Activated CD4-positive, alpha-beta T cell treated with anti-CD3 and anti-CD28 coated beads, Interleukin-2, amount 50 U/mL, for 16 hours (primary cell): Measurements from ENCODE around the gene GUCA2B.

Experiments used
- DNase-seq: peaks from one replicate; pipeline ENCODE4 v3.0.0-alpha.2; 2020

The GUCA2B gene

DNA sequence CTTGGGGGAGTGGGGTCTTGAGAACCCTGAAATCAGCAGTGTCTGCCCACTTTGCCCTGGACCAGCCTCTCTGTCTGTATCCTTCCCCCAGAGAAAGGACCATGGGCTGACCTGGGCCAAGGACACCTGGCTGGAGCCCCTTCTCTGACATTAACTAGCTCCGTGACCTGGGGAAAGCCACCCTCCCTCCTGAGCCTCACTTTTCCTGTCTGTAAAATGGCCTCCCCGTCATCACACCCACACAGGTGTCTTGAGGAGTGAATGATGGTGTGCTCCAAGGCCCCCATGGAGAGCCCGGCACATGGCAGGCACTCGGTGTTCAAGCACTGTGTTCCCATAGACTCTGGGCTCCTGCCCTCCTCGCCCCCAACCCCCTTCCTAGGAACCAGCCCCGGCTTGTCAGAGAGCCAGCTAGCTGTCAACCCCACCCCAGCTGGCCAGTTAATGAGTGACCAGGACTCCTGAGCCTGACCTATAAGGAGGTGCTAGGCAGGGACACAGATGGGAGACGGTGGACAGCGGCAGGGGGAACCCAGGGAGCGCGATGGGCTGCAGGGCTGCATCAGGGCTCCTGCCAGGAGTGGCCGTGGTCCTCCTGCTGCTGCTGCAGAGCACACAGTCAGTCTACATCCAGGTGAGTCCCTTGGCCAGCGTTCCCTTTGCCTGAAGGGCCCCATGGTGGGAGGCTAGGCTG lies at the start of gene GUCA2B:
Gene GUCA2B, plus strand, starts transcription at position 504 of the 694 bp plus-strand sequence. Its CDS starts 41 bp downstream, at position 545.
- DNase-seq, result no peak

DNA sequence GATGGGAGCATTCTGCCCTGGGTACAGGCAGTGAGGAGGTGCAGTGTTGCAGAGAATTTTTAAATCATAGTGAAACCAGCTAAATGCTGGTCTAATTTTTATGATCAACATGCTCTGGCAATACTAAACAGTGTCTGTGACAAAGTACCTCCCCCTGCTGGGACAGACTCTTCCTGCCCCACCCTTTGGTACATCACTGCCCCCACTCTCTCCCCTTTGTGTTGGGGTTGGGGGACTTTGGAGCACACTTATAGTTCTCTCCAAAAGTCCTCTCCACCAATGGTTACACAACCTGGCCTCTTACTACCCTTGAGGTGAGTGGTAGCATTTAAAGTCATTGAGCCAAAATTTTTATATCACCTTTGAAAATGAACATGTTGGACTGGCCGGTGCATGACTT lies 48.2 kb upstream of the GUCA2B start:
- DNase-seq, result no peak

DNA sequence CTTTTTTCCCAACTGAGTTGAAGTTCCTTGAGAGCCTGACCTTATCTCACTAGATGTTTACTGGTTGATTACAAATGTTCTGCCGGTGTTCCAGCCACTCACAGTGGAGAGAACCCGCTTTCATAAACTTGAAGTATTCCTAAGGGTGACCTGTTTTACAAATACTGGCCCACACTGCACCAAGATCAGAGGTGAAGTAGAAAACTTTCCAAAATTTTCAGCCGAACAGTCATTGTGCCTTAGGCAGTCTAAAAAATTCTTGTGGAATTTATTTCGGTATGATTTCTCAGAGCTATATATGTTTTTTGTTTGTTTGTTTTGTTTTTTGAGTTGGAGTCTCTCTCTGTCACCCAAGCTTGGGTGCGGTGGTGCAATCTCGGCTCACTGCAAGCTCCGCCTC lies 44.9 kb upstream of the GUCA2B start:
- DNase-seq, result no peak

DNA sequence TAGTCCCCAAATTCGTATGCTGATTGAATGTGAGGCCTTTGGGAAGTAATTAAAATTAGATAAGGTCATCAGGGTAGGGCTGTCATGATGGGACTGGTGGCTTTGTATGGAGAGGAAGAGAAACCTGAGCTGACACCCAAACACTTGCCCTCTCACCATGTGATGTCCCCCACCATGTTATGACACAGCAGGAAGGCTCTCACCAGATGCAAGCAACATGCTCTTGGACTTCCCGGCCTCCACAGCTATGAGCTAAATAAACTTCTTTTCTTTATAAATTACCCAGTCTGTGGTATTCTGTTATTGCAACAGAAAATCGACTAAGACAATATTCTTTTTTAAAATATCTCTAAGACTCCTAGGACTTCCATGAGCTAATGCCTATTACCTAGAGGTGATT lies 43.6 kb upstream of the GUCA2B start:
- no peak for DNase-seq

DNA sequence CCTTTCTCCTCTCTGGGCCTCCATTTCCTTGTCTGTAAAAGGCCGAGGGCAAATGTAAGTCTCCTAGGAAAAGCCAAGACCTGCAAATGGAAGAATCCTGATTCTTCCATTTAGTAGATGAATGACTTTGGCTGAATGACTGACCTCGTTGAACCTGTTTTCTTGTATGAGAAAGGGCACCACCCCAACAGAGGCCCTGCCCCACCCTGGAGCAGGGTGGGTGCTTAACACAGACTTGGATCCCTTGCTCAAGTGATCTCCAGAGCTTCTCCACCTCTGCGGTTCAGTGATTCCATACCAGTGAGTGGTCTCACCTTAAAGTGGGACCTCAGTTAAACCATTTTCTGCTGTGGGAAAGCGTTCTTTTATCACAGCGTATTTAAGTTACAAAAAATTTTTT lies 39.0 kb upstream of the GUCA2B start:
- no peak for DNase-seq

DNA sequence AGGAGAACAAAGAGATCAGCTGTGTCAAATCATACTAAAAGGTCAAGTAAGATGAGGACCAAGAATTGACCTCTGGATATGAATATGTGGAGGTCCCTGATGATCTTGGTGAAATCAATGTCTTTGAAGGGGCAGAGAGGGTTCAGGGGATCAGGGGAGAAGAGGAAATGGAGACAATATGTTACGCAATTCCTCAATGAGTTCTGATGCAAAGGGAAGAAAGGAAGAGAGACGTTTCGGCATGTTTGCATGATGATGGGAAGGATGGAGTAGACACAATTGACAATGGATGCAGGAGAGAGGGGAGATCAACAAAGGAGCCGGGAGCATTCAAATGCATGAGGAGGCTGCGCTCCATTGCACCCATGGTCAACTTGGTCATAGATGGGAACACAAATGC lies 36.0 kb upstream of the GUCA2B start:
- no peak for DNase-seq

DNA sequence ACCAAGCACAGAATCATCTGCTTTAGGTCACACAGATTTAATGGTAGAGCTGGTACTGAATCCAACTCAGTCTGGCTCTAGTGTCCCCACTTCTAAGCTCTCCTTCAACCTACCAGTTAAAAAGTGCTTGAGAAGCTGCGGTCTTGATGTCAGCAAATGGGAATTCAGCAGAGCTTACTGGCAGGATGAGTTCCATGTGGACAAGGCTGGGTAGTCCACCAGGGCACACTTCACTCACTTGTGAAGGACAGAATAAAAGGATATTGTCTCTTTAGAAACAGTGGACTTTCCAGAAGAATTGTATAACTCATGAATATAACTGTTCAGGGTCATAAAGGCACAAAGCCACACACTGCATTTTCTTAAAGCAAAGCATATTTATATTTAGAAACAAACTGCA lies 35.1 kb upstream of the GUCA2B start:
- DNase-seq, result no peak

DNA sequence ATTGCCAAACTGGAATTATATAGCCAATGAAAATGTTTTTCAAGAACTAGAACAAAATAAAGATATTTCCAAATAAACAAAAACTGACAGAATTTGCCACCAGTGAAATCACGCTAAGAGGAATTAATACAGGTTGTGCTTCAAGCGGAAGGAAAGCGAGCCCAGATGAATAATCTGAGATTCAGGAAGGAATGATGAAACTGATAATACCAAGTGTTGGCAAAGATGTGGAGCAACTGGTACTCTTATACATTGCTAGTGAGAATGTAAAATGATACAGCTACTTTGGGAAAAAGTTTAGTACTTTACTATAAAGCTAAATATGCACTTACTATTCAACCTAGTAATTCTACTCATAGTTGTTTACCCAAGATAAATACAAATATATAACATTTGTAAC lies 30.8 kb upstream of the GUCA2B start:
- DNase-seq, result no peak

DNA sequence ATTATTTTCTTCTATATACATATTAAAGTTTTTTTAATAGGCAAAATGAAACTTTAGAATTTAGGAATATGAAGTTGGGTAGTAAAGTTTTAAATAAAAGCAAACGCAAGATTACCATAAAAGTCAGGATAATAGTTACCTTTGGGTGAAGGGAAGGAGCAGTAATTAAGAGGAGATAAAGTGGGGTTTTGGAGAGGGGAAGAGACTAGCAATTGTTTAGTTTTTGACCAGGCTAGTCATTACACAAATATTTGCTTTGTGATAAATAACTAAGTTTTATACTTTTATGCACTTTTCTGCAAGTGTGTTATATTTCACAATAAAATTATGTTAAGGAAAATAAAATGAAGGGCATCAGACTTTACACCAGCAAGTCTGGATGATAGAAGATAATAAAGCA lies 27.7 kb upstream of the GUCA2B start:
- DNase-seq, result no peak

DNA sequence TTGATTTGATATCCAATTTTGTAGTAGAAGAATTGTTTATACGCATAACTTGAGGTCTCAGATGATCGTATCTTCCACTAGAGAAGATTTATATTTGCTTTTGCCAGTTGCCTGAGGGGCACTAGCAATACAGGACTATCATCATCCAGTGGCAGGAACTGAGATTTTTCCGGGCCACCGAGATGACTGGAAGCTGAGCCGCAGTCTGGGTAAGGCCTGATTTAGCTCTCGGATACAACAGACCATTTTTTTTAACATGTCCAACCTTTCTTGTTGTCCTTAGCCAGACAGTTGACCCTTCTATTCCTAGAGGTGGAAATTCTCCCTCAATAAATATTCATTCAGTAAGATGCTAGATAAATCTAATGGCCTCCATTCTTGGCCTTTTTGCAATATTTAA lies 25.4 kb upstream of the GUCA2B start:
- no peak for DNase-seq

DNA sequence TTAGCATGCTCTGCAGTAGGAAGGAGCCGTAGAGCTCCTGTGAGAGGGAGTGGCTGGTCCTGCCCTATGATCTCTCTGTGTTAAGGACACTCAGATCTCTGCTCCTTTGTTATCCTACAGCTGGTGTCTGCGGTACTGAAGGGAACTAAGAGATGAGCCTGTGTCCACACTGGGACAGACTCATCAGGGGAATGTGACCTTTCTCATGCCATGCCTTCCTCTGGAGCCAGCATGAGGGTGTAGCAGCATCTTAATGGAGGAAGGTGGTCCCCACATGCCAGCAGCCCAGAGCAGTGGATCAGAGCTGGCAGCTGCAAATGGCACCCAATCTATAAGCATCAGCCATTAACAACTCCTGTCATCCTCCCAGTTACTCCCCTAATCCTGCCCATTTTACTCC lies 24.7 kb upstream of the GUCA2B start:
- DNase-seq, result no peak

DNA sequence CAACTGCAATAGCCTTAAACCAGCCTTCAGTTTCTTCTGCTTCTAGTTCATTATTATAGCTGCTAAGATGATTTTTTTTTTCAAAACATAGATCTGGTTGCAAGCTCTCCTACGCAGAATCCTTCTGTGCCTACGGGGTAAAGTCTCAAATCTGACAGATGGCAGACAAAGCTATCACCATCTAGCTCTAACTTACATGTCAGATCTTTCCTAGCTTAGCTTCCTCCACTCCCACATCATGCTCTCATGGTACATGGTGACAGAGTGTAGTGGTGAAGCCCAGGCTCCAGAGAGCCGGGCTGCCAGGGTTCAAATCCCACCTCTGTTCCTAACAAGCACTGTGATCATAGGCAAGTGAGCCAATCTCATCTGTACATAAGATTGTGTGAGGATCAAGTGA lies 24.2 kb upstream of the GUCA2B start:
- DNase-seq, result no peak

DNA sequence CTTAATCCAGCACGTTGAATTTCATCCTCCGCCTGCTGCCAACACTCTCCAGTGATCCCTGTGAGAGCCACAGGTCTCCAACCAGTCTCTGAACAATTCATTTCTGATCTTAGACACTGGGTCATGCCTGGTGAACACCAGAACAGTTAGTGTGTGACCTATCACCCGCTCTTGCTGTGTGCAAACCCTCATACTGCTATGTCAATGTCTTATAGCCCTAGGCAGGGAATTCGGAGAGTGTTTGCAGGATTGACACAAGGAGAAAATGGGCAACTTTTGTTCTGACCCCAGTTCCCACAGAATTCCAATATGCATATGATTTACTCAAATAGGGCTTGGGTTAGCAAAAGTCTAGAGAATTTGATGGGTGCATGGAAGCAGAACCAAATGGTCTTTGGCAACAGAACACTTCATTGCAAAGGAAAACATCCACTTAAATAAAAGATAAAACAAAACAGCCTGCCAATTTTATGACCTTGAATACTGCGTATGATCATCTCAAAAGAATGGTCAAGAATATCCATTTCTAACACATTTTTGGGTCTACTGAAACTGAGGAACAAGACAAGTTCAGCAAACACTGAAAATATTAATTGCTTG lies 23.0 kb upstream of the GUCA2B start:
- DNase-seq, result no peak

DNA sequence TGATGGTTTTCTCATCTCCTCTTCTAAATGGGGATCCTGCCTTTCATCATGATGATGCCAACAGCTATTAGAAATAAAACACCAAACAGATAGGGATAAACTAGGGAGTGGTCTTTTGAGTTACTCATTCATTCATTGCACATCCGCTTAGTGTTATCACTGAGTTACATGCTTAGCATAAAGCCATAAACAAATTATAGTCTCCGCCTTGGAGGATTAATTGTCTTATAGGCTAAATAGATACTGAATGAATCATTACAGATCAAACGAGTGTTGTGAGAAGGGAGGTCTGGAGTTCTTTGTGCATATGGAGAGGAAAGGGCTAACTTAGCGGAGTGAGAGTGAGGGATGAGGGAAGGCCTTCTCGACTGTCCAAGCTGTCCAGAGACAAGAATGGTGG lies 19.8 kb upstream of the GUCA2B start:
- DNase-seq, result no peak

DNA sequence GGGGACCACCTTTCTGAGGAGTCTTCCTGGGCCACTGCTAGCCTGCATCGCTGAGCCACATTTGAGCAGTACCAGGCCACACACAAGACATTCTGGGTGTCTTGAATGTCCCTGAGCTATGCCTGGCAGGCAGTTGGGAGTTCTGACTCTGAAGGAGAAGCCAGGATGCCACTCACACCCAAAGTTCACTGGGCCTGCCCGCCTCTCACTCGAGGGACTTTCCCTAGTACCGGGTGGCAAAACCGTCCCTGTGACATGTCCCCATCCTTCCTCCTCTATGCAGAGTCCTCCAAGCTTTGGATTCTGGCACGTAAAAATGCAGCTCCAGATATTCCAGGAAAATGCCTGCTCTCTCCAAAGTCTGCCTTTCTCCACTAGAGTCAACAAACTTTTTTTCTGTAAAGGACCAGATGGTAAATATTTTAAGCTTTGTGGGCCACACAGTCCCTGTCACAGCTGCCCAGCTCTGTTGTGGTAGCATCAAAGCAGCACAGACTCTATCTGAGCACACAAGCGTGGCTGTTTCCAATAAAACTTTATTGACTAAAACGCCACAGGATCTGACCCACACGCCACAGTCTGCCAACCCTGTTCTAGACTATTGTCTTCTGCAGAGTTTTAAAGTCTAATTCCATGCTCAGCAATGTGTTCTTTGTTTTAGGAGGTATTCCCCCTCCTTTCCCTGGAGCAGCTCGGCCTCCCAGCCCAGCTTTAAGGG lies 19.2 kb upstream of the GUCA2B start:
- DNase-seq, result no peak

DNA sequence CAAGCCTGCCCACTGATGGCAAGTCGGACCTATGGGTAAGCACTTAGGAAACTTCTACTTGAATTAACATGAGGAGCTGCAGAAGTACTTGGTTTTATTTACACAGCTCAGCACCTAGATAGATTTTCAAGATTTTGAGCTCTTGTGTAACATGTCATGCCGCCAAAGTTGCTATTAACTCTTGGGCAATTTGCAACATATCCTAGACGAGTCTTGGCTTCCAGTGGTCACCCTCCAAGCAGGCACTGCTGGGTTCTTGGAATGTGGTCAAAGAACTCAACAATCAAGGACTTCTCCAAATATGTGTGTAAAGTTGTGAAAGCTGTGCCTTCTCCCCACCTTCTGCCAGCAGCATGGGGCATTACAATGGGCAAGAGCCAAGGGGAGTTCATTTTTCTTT lies 17.8 kb upstream of the GUCA2B start:
- DNase-seq, result no peak

DNA sequence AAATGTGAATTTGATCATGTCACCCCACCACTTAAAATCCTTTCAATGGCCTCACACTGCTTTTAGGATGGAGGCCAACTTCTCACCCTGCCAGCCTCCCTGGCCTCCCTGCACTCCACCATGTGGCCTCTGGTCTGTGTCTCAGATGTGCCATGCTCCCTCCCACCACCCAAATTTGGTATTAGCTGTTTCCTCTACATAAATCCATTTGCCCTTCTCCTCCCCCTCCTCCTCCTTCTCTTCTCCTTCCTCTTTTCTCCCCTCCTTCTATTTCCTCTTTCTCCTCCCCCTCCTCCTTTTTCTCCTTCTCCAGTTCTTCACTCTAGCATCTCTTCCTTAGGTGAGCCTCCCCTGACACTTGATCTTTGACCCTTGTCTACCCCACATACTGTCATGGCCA lies 16.7 kb upstream of the GUCA2B start:
- no peak for DNase-seq

DNA sequence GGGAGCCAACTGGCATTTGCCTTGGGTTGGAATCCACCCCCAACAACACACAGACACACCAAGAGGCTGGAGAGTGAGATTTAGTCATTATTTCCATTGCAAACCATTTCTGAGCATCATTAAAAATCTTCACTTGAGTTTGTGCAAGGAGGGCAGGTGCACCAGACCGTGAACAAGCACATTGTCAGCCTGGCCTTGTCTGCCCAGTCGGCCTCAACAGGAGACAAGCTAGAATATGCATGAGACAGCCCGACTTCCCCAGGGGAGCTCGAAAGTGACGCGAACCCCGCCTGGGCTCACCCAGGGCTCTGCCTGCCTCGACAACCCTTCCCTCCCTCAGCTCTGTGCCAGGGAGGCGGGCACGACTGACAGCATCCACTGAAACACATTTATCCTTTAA lies 15.4 kb upstream of the GUCA2B start:
- no peak for DNase-seq

DNA sequence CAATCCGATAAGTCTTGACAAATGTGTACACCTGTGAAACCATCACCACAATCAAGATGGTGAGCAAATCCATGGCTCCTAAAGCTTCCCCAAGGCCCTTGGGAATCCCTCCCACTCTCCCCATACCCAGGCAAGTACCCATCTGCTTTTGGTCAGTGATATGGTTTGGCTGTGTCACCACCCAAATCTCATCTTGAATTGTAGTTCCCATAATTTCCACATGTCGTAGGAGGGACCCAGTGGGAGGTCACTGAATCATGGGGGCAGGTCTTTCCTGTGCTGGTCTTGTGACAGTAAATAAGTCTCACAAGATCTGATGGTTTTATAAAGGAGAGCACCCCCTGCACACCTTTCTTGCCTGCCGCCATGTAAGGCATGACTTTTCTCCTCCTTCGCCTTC lies 14.6 kb upstream of the GUCA2B start:
- no peak for DNase-seq

DNA sequence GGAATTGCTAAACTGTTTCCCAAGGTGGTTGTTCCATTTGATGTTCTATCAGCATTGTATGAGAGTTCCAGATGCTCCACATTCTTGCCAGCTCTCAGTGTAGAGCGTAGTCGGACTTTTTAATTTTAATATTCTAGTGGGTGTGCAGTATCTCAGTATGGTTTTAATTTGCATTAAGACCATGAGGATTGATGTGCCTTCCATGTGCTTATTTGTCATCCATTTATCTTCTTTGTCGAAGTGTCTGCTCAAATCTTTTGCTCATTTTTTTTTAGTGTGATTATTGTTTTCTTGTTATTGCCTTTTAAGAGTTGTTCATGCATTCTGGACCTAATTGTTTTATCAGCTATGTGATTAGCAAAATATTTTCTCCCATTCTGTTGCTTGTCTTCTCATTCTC lies 13.8 kb upstream of the GUCA2B start:
- no peak for DNase-seq

DNA sequence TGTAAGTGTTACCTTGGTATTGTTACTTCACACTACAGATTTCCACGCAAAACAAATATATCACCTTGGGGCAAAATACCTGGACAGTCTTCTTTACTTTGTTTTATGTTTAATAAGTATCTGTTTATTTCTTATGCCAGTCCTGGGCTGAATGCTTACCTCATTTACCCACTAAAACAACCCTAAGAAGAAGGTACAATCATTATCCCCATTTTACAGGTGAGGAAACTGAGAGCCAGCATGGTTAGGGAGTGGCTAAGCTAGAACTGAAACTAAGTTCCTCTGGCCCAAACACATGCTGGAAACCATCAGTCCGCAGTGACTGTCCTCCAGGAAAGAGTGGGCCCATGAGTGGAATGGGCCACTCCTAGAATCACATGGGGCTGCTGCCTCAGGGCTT lies 13.0 kb upstream of the GUCA2B start:
- no peak for DNase-seq

DNA sequence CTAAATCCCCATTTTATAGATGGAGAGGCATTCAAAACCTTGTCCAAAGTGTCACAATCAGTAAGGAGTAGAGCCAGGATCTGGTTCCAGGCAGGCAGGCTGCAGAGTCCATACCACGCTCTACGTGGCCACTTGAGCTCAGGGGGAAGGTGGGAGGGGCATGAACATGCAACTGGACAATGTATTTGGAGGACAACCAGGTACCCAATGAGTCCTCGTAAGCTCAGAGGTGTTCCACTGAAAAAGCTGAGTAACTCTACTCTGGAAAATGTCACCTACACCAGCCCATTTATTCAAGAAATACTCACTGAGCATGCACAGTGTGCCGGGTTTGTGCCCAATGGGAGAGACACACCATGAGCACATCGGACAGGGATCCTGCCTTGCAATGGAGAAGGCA lies 11.2 kb upstream of the GUCA2B start:
- DNase-seq, result no peak

DNA sequence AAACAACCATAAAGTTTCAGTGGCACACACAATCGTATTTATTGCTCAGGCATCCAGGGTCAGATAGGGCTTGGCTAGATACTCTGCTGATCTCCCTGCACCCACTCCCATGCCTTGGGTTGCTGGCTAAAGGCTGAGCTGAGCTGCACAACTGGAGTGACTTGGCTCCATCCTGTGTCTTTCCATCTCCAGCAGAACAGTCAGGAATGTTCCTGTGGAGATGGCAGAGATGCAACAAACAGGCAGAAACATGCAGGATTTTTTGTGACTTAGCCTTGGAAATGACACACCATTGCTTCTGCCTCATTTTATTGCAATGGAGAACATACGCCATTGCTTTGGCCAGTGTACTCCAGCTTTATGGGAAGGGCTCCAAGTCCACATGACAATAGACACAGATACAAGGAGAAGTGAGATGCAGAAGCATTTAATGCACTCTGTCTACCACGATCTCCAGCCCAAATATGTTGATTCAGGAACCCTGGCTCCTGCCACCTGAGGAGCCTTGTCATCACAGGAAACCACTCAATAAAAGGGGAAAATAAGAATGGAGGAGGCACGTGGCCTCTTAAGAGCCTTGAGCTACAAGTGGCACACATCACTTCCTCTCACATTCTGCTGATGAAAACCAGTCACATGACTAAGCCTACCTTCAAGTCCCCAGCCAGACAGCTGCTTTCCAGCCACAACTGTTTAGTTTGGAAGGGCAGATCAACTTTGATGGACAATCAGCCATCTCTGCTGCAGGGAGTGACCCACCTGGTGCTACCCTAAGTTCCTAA lies 10.1 kb upstream of the GUCA2B start:
- no peak for DNase-seq
